Keratinocyte (primary cell): Measurements from ENCODE around the gene EDN2. TPM values are rescaled to one million over a fixed set of nuclear protein-coding genes. Genes with fewer than 3 reads are reported as not detected.

ENCODE experiments used
- DNase-seq: peaks from one replicate; pipeline ENCODE4 v3.0.0-alpha.2; 2011; ENCODE audit warnings: low read depth, missing footprints, low spot score
- FAIRE-seq: peaks from 2 replicates; lab custom pipeline; 2011; peaks lifted over from hg19 to GRCh38; lab: Jason Lieb, UNC
- H2AFZ ChIP-seq: 2 replicates; pipeline ENCODE4 v1.6.0; 2012; ENCODE audit warnings: low read length, control low read depth, inconsistent platforms; ENCODE audit not compliant: control insufficient read depth
- H3K27ac ChIP-seq: 2 replicates; pipeline ENCODE4 v1.5.1; 2011; ENCODE audit warnings: low read length; ENCODE audit not compliant: control insufficient read depth, insufficient read depth
- H3K27me3 ChIP-seq: 3 replicates; pipeline ENCODE4 v1.6.0; 2011; ENCODE audit warnings: low read length; ENCODE audit not compliant: control insufficient read depth, insufficient read depth; ENCODE audit errors: extremely low read depth
- H3K36me3 ChIP-seq, 2 experiments: 2 replicates in 1 of 2; 3 replicates in 1 of 2; pipeline ENCODE4 v1.5.1; 2011; ENCODE audit warnings: low read length in 2 of 2, mild to moderate bottlenecking in 1 of 2; ENCODE audit not compliant: control insufficient read depth in 2 of 2, insufficient read depth in 2 of 2; ENCODE audit errors: extremely low read depth in 1 of 2
- H3K4me1 ChIP-seq: 3 replicates; pipeline ENCODE4 v1.5.1; 2011; ENCODE audit warnings: low read length; ENCODE audit not compliant: control insufficient read depth, insufficient read depth; ENCODE audit errors: extremely low read depth
- H3K4me2 ChIP-seq: 3 replicates; pipeline ENCODE4 v1.6.0; 2011; ENCODE audit warnings: low read depth, low read length; ENCODE audit not compliant: control insufficient read depth, insufficient read depth; ENCODE audit errors: extremely low read depth
- H3K4me3 ChIP-seq, 3 experiments: fragments of 200-600 bp in 1 of 3; sonication (generic) in 1 of 3; 2 replicates in 2 of 3; 3 replicates in 1 of 3; pipeline ENCODE4 v1.5.1; 2011 to 2016; ENCODE audit warnings: low read length in 3 of 3, mild to moderate bottlenecking in 3 of 3, control low read depth in 2 of 3, inconsistent platforms in 1 of 3, low read depth in 1 of 3, mixed read lengths in 1 of 3, mixed run types in 1 of 3, moderate library complexity in 1 of 3; ENCODE audit not compliant: control insufficient read depth in 2 of 3, insufficient read depth in 2 of 3; ENCODE audit errors: extremely low read depth in 1 of 3
- H3K79me2 ChIP-seq: 2 replicates; pipeline ENCODE4 v1.6.0; 2012; ENCODE audit warnings: low read length; ENCODE audit not compliant: control insufficient read depth, insufficient read depth
- H3K9ac ChIP-seq: 3 replicates; pipeline ENCODE4 v1.6.0; 2011; ENCODE audit warnings: low read length; ENCODE audit not compliant: control insufficient read depth, insufficient read depth; ENCODE audit errors: extremely low read depth
- H3K9me1 ChIP-seq: 3 replicates; pipeline ENCODE4 v1.6.0; 2011; ENCODE audit warnings: low read length; ENCODE audit not compliant: control insufficient read depth, insufficient read depth; ENCODE audit errors: extremely low read depth
- H3K9me3 ChIP-seq: 2 replicates; pipeline ENCODE4 v1.5.1; 2012; ENCODE audit warnings: low read depth, low read length; ENCODE audit not compliant: control insufficient read depth
- H4K20me1 ChIP-seq: 3 replicates; pipeline ENCODE4 v1.6.0; 2011; ENCODE audit warnings: low read length; ENCODE audit not compliant: control insufficient read depth, insufficient read depth; ENCODE audit errors: extremely low read depth
- CTCF ChIP-seq, 3 experiments: IDR thresholded peaks in 1 of 3; conservative IDR thresholded peaks in 1 of 3; optimal IDR thresholded peaks in 1 of 3; 2 replicates in 2 of 3; 3 replicates in 1 of 3; pipeline versions ENCODE3 to v1.5.1; 2011; ENCODE audit warnings: low read length in 3 of 3, mild to moderate bottlenecking in 3 of 3, moderate library complexity in 2 of 3, control low read depth in 1 of 3, inconsistent platforms in 1 of 3; ENCODE audit not compliant: insufficient read depth in 2 of 3; ENCODE audit errors: extremely low read depth in 1 of 3
- EZH2 ChIP-seq: IDR thresholded peaks from one replicate; pipeline ENCODE4 v1.6.1; 2012; ENCODE audit warnings: inconsistent platforms, mild to moderate bottlenecking, low read length, moderate library complexity
- dilution Hi-C: fragments of 300-500 bp; cut with MboI; formaldehyde crosslinking; loops from one replicate; pipeline ENCODE4 v1.7.0; 2020; ENCODE audit warnings: low sequenced_read_pairs; ENCODE audit not compliant: extremely low pct_ligation_motif_present
- polyA plus RNA-seq, 5 experiments: library from polyadenylated mRNA; depleted of rRNA in 3 of 5; stranded (reverse) in 3 of 5; stranded (forward) in 1 of 5; unstranded in 1 of 5; fragments of >200 nt; gene quantifications; 1 replicate in 1 of 5; 2 replicates in 3 of 5; 3 replicates in 1 of 5; pipeline versions ENCODE4 v1.2.1 to v1.2.3, GENCODE V29; 2011 to 2012; ENCODE audit warnings: missing spikeins in 2 of 5, low read depth in 1 of 5, low replicate concordance in 1 of 5
- small RNA-seq, 3 experiments: library from RNA; depleted of rRNA; stranded (forward); fragments of <200 nt; gene quantifications; one replicate each; pipeline ENCODE3, GENCODE V24; 2012; ENCODE audit warnings: low read depth in 3 of 3, low replicate concordance in 1 of 3; ENCODE audit not compliant: insufficient read length in 3 of 3

Gene EDN2
- polyA plus RNA-seq, 1 donor (not counting 4 experiments of a cell fraction or from before 2014, with no cell fraction given): 0.34 TPM

GRCh38 chr1:41429641-41430035 is 54.8 kb downstream of the EDN2 start:
- Histone ChIP-seq H3K9me3 (no peaks in the 10 kb centered on the region), H3K79me2 (no peaks in the 10 kb centered on the region), H3K36me3 (no peaks in the 10 kb centered on the region), H3K4me2 (no peak overlapping the region), H3K9ac (no peak overlapping the region), H3K9me1 (no peaks in the 10 kb centered on the region), H3K4me1 (peaks cover 12% of the 10 kb centered on the region), H2AFZ (no peak overlapping the region), H3K27me3 (peaks cover 16% of the 10 kb centered on the region), H3K27ac (no peak overlapping the region), H4K20me1 (no peaks in the 10 kb centered on the region), H3K4me3 (no peak overlapping the region)
- DNase-seq (no peak), FAIRE-seq (no peak)
- TF ChIP-seq EZH2: no peak
- TF ChIP-seq CTCF (optimal IDR thresholded peaks at IDR 0.05 in 1 of 3, IDR thresholded peaks at IDR 0.05 in 1 of 3, conservative IDR thresholded peaks at IDR 0.05 in 1 of 3; ENCODE audit: extremely low read depth in 1 of 3, insufficient read depth in 2 of 3, low read length in 3 of 3): no peak
- dilution Hi-C loops: no loop called here

Small RNAs within 50 kb of the gene (small RNA-seq; reads per million reads assigned to genes)
- gene RNA5SP45: 0 to 0.67 (median 0.25) reads per million in 3 experiments

Other genes starting within 250 kb of the EDN2 start
- gene SCMH1, start 242.4 kb downstream of the EDN2 start, polyA plus RNA-seq: 22.6 to 29.9 TPM (median 26.6 TPM) in 3 replicates
- not detected in 3 replicates for gene FOXO6, start 123.2 kb downstream of the EDN2 start, polyA plus RNA-seq